Measurements from ENCODE around the gene MGRN1.

Gene MGRN1

GRCh38 chr16:4602331-4602730 is 22.3 kb upstream of the MGRN1 start:
- H3K4me3 ChIP-seq (replicated peaks in 1 of 2; ENCODE audit: low read depth in 2 of 2, low read length in 2 of 2): no peak overlapping the region
- TF ChIP-seq CTCF (IDR thresholded peaks at IDR 0.05; ENCODE audit: low read depth, low read length): no peak
- no peak for DNase-seq (ENCODE audit: low read depth in 2 of 2)

GRCh38 chr16:4603624-4604170 is 20.9 kb upstream of the MGRN1 start:
- no peak overlapping the region for H3K4me3 ChIP-seq (replicated peaks in 1 of 2; ENCODE audit: low read depth in 2 of 2, low read length in 2 of 2)
- DNase-seq (ENCODE audit: low read depth in 2 of 2): no peak
- no peak for TF ChIP-seq CTCF (IDR thresholded peaks at IDR 0.05; ENCODE audit: low read depth, low read length)

DNA sequence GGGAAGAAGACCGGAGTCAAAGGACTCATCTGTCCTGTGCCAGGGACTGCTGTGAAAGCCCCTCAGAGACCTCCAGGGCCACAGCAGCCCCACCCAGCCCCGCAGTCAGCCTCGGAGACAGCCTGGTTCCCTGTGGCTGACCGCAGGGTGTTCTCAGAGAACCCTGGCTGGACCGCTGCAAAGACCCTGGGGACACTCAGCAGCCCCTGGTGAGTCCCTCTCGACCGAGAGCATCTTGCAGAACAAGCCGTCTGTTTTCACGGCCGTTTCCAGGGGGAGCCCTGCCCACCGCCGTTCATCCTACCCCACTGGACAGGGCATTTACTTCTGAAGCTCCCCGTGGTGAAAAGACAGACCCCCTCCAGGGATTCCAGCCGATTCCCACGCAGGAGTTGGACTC is 20.2 kb upstream of the MGRN1 start:
- no peak for TF ChIP-seq CTCF (IDR thresholded peaks at IDR 0.05; ENCODE audit: low read depth, low read length)
- DNase-seq (ENCODE audit: low read depth in 2 of 2): no peak
- H3K4me3 ChIP-seq (replicated peaks in 1 of 2; ENCODE audit: low read depth in 2 of 2, low read length in 2 of 2): no peak overlapping the region

DNA sequence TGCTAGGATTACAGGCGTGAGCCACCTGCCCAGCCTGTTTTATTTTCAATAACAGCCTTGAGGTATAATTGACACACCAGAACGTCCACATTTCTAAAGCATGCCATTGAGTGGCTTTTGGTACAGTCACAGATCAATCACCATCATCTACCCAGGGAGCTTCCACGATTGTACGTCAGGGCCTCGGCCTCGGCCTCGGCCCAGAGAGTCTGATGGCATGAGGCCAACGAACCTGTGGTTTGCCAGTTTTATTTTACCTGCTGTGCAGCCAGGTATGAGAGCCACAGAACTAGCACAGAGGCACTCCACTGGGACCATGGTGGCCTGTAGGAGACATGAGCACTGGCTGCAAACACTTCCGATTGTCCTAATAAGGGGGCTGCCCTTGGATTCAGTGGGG is 18.3 kb upstream of the MGRN1 start:
- H3K4me3 ChIP-seq (replicated peaks in 1 of 2; ENCODE audit: low read depth in 2 of 2, low read length in 2 of 2): no peak overlapping the region
- TF ChIP-seq CTCF (IDR thresholded peaks at IDR 0.05; ENCODE audit: low read depth, low read length): no peak
- DNase-seq (ENCODE audit: low read depth in 2 of 2): no peak

DNA sequence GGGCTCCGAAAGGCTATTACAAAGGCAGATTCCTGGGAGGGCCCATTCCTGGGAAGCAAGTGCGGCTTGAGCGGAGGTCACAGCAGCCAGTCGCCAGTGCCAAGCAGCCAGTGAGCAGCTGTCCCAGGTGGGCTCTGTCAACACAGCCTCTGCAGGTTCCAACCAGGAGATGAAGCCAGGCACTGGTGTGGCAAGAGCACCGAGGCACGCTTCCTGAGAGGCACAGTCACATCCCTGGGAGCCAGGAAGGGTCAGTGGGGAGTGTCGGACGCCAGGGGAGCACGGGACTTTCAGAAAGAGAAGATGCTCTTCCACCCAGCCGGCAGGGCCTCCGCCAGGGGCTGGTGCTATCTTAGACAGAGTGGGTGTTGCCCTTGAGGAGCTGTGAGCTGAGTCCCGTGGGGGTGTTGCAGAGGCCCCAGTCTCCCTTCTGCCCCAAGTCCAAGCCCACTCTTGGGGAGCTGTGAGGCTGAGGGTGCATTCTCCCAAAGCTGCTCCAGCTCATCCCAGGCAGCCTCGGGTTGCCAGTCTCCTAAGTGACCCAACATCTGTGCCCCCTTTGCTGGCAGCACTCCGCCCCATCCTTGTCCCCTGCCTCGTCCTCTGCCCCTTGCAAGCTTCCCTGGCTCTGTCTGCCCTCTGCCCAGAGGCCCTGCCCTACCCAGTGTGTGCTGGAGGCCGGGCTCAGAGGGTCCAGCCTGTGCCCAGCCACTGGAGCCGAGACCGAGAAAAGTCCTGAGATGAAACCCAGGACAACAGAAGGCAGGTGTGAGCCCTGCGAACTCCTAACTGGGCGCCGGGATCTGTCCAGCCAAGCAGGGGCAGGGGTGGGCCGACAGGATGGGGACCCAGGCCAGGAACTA is 16.6 kb upstream of the MGRN1 start:
- no peak for TF ChIP-seq CTCF (IDR thresholded peaks at IDR 0.05; ENCODE audit: low read depth, low read length)
- no peak for DNase-seq (ENCODE audit: low read depth in 2 of 2)
- no peak overlapping the region for H3K4me3 ChIP-seq (replicated peaks in 1 of 2; ENCODE audit: low read depth in 2 of 2, low read length in 2 of 2)

DNA sequence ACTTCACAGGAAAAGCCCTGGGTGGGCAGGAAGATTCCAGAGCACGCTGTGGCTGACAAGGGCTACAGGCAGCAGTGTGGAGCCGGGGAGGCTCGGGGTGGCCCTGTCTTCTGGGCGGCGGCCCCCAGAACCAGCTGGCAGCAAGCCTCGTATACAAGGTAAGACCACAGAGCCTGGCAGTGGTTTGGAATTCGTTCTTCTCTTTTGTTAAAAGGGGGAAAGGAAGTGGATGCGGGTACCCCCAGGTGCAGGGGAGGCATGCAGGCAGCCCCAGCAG is 16.0 kb upstream of the MGRN1 start:
- no peak for TF ChIP-seq CTCF (IDR thresholded peaks at IDR 0.05; ENCODE audit: low read depth, low read length)
- H3K4me3 ChIP-seq (replicated peaks in 1 of 2; ENCODE audit: low read depth in 2 of 2, low read length in 2 of 2): no peak overlapping the region
- no peak for DNase-seq (ENCODE audit: low read depth in 2 of 2)
